ENCODE results near the gene HPS4. TPM values are rescaled to one million over a fixed set of nuclear protein-coding genes. Genes with fewer than 3 reads are reported as not detected.

Gene HPS4
- total and polyA plus RNA-seq, 10 of the 15 experiments (the other 5 are each of a cell fraction or from before 2014, with no cell fraction given) = 11.7 to 36.7 (median 30.8) TPM

DNA sequence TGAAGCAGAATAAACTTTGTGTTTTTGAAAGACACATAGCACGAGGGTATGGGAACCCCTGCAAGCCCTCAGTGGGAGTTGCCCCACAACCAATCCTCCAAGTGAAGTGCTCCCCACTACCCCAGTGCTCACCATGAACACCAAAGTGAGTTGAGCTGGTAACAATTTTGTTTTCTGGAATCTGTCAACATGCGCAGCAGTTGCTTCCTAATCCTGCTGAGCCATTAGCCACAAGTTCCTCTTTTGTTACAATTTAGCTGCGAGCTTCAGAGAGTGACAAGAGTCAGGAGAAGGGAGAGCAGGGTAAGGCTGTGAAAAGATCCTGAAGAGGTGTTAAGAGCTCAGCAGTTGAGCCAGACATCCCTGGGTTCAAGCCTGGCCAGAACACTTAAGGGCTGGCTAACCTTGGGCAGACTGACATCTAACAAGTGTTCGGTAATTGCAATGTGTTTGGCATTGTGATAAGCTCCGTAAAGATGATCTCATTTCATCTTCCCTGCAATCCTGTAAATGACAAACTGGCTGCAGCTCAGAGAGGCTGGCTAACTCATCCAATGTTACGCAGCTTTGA, 78.6 kb downstream of the HPS4 start:
- ChIA-PET RAD21 (ENCODE audit: unreplicated experiment) (interaction anchor here (0.7 to 1.1 kb wide), 3 partner anchors 10 to 62 kb away, joined by 3 read pairs; no protein-coding TSS in a partner anchor), POLR2A (interaction anchor here (0.9 kb wide), 1 partner anchor 25 kb away, joined by 3 read pairs; no protein-coding TSS in a partner anchor), CTCF (interaction anchor here (0.7 to 1.7 kb wide), 6 partner anchors 10 to 55 kb away, joined by 3 to 8 read pairs (median 4); no protein-coding TSS in a partner anchor), SMC1A (ENCODE audit: uncharacterized antibody, unreplicated experiment) (interaction anchor here (0.7 to 1.2 kb wide), 4 partner anchors 10 to 56 kb away, joined by 3 to 4 read pairs (median 3); no protein-coding TSS in a partner anchor)
- no peak overlapping the region for H3K9ac ChIP-seq (ENCODE audit: control insufficient read depth, insufficient read depth, low read length)
- no peaks in the 10 kb centered on the region for H3K9me3 ChIP-seq (replicated peaks; ENCODE audit: control insufficient read depth, insufficient read depth, low read length)
- BruUV-seq (replicated peaks) = no TSS peak
- H3K27ac ChIP-seq (ENCODE audit: control insufficient read depth, insufficient read depth) = no peak overlapping the region
- DNase-seq (ENCODE audit: low read depth, low spot score) = no peak
- H4K20me1 ChIP-seq (ENCODE audit: control insufficient read depth, insufficient read depth) = no peaks in the 10 kb centered on the region
- intact Hi-C loops (cut with micrococcal nuclease; ENCODE audit: unreplicated experiment) (no loop called here), in situ Hi-C loops (cut with MboI) (loop anchor here (5.0 kb wide), 1 partner anchor 57 kb away; no protein-coding TSS in a partner anchor)
- no peak overlapping the region for H3K4me3 ChIP-seq
- no peaks in the 10 kb centered on the region; the same call in 1 of the 2 replicates for H3K4me1 ChIP-seq (ENCODE audit: control insufficient read depth, insufficient read depth, low read length)
- TF ChIP-seq DPF2 (IDR thresholded peaks at IDR 0.05) (no peak), ESRRA (IDR thresholded peaks at IDR 0.05; ENCODE audit: low read length) (no peak), CHD2 (IDR thresholded peaks at IDR 0.05; ENCODE audit: borderline replicate concordance, low read depth, low read length) (no peak), IKZF1 (conservative IDR thresholded peaks at IDR 0.05) (peak; percentile 23; the same call in 1 of the 2 replicates), RUNX3 (IDR thresholded peaks at IDR 0.05; ENCODE audit: low read length) (0 out of 2 replicates have a peak, but pooled peaks have one; percentile 13), HDAC2 (IDR thresholded peaks at IDR 0.05) (no peak), IKZF2 (IDR thresholded peaks at IDR 0.05) (peak; percentile 17 to 20; a peak in 2 of 4 replicates), TBL1XR1 (IDR thresholded peaks at IDR 0.05; ENCODE audit: low read depth, low read length) (no peak), IRF4 (IDR thresholded peaks at IDR 0.05; ENCODE audit: low read depth, low read length) (no peak)
- TF ChIP-seq, protein P1, sequence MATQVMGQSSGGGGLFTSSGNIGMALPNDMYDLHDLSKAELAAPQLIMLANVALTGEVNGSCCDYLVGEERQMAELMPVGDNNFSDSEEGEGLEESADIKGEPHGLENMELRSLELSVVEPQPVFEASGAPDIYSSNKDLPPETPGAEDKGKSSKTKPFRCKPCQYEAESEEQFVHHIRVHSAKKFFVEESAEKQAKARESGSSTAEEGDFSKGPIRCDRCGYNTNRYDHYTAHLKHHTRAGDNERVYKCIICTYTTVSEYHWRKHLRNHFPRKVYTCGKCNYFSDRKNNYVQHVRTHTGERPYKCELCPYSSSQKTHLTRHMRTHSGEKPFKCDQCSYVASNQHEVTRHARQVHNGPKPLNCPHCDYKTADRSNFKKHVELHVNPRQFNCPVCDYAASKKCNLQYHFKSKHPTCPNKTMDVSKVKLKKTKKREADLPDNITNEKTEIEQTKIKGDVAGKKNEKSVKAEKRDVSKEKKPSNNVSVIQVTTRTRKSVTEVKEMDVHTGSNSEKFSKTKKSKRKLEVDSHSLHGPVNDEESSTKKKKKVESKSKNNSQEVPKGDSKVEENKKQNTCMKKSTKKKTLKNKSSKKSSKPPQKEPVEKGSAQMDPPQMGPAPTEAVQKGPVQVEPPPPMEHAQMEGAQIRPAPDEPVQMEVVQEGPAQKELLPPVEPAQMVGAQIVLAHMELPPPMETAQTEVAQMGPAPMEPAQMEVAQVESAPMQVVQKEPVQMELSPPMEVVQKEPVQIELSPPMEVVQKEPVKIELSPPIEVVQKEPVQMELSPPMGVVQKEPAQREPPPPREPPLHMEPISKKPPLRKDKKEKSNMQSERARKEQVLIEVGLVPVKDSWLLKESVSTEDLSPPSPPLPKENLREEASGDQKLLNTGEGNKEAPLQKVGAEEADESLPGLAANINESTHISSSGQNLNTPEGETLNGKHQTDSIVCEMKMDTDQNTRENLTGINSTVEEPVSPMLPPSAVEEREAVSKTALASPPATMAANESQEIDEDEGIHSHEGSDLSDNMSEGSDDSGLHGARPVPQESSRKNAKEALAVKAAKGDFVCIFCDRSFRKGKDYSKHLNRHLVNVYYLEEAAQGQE (IDR thresholded peaks at IDR 0.05; ENCODE audit: low read depth, low read length) = no peak
- TF ChIP-seq, protein P2, sequence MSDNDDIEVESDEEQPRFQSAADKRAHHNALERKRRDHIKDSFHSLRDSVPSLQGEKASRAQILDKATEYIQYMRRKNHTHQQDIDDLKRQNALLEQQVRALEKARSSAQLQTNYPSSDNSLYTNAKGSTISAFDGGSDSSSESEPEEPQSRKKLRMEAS (IDR thresholded peaks at IDR 0.05; ENCODE audit: low read depth, low read length) = no peak
- peak; percentile 31; the same call in 2 of the 3 replicates for ATAC-seq
- WGBS (ENCODE audit: insufficient coverage, insufficient replicate concordance, low lambda C conversion rate, missing lambda C conversion rate) = 24% methylated on average over 6 of the region's 6 CpGs
- no peaks in the 10 kb centered on the region for H3K36me3 ChIP-seq (ENCODE audit: control insufficient read depth in 2 of 2, insufficient read depth in 2 of 2, low read length in 1 of 2)
- H3K79me2 ChIP-seq (ENCODE audit: control insufficient read depth, insufficient read depth, low read length) = no peaks in the 10 kb centered on the region
- no peak overlapping the region for H2AFZ ChIP-seq (ENCODE audit: control insufficient read depth, low read depth, low read length)
- H3K4me2 ChIP-seq (ENCODE audit: control insufficient read depth, insufficient read depth) = 0 out of 2 replicates have a peak overlapping the region, but pooled peaks have one; percentile 5
- FAIRE-seq = peak; percentile 76
- H3K27me3 ChIP-seq (replicated peaks in 1 of 2; ENCODE audit: control insufficient read depth in 2 of 2, insufficient read depth in 2 of 2, low read length in 1 of 2) = no peaks in the 10 kb centered on the region

All from GM12878 (cell line).